ENCODE data around the gene EFEMP2.

- TF ChIP-seq EZH2 (IDR thresholded peaks at IDR 0.05; ENCODE audit: borderline replicate concordance, low read depth, low read length, poor library complexity, severe bottlenecking): no peak
- TF ChIP-seq, protein P1, sequence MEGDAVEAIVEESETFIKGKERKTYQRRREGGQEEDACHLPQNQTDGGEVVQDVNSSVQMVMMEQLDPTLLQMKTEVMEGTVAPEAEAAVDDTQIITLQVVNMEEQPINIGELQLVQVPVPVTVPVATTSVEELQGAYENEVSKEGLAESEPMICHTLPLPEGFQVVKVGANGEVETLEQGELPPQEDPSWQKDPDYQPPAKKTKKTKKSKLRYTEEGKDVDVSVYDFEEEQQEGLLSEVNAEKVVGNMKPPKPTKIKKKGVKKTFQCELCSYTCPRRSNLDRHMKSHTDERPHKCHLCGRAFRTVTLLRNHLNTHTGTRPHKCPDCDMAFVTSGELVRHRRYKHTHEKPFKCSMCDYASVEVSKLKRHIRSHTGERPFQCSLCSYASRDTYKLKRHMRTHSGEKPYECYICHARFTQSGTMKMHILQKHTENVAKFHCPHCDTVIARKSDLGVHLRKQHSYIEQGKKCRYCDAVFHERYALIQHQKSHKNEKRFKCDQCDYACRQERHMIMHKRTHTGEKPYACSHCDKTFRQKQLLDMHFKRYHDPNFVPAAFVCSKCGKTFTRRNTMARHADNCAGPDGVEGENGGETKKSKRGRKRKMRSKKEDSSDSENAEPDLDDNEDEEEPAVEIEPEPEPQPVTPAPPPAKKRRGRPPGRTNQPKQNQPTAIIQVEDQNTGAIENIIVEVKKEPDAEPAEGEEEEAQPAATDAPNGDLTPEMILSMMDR (conservative IDR thresholded peaks at IDR 0.05; ENCODE audit: low read depth, low read length): no peak
These were observed 19.9 kb downstream of the EFEMP2 start for GRCh38 chr11:65852508-65853245.

All from A673 (cell line).